HG02840 (cell line): ENCODE measurements around the gene UBE2K.
"Not testable (repeated sequence)": the region's sequence is repeated elsewhere in the genome, so short reads cannot be mapped to it uniquely, and the experiment has no call there.

ENCODE experiments used
- ATAC-seq: cut with Tn5 transposase; IDR thresholded peaks from one replicate; pipeline ENCODE4 v1.9.1; 2021; ENCODE audit warnings: mild to moderate bottlenecking, moderate library complexity, moderate number of reproducible peaks; ENCODE audit not compliant: unreplicated experiment, low FRiP score

UBE2K gene

GRCh38 chr4:39685990-39686389 is 11.9 kb upstream of the UBE2K start:
- ATAC-seq, result no peak

- no peak for ATAC-seq
Measured at GRCh38 chr4:39687014-39687413, 10.9 kb upstream of the UBE2K start.

GRCh38 chr4:39689970-39690369 is 8.0 kb upstream of the UBE2K start:
- ATAC-seq, result no peak

GRCh38 chr4:39698424-39699009 is 581 bp downstream of the UBE2K start:
- ATAC-seq, result peak; percentile 30

GRCh38 chr4:39699687-39700409 is 1.9 kb downstream of the UBE2K start:
- no peak for ATAC-seq

- no peak for ATAC-seq
Measured at GRCh38 chr4:39700554-39700953, 2.6 kb downstream of the UBE2K start.

- no peak for ATAC-seq
Measured at GRCh38 chr4:39702716-39703115, 4.8 kb downstream of the UBE2K start.

GRCh38 chr4:39704789-39705188 is 6.9 kb downstream of the UBE2K start:
- not testable (repeated sequence) for ATAC-seq

- ATAC-seq, result no peak
Measured at GRCh38 chr4:39706334-39706733, 8.4 kb downstream of the UBE2K start.

GRCh38 chr4:39706741-39707511 is 9.0 kb downstream of the UBE2K start:
- no peak for ATAC-seq

GRCh38 chr4:39710098-39710896 is 12.4 kb downstream of the UBE2K start:
- ATAC-seq, result no peak

GRCh38 chr4:39712819-39713607 is 15.1 kb downstream of the UBE2K start:
- no peak for ATAC-seq

- ATAC-seq, result no peak
Measured at GRCh38 chr4:39713691-39714090, 15.8 kb downstream of the UBE2K start.

GRCh38 chr4:39714166-39714565 is 16.2 kb downstream of the UBE2K start:
- no peak for ATAC-seq

GRCh38 chr4:39715788-39716187 is 17.9 kb downstream of the UBE2K start:
- no peak for ATAC-seq

- no peak for ATAC-seq
Measured at GRCh38 chr4:39716356-39716755, 18.4 kb downstream of the UBE2K start.

GRCh38 chr4:39717743-39718142 is 19.8 kb downstream of the UBE2K start:
- not testable (repeated sequence) for ATAC-seq

GRCh38 chr4:39718366-39719323 is 20.7 kb downstream of the UBE2K start:
- ATAC-seq, result no peak
